SK-N-SH treated with all-trans-retinoic acid at 6 μM for 48 hours (cell line): ENCODE measurements around the gene OR2B2.

Experiments used
- ARNTL ChIP-seq: fragments of 450-650 bp; formaldehyde crosslinking; IDR thresholded peaks from 2 replicates; pipeline ENCODE4 v1.5.0; 2020; ENCODE audit warnings: low read depth, mild to moderate bottlenecking, moderate library complexity, borderline replicate concordance
- CREB5 ChIP-seq: fragments of 250-450 bp; sonication (Bioruptor Pico); IDR thresholded peaks from 2 replicates; pipeline ENCODE4 v1.5.1; 2020; ENCODE audit warnings: low read depth, mild to moderate bottlenecking, moderate library complexity
- CSDC2 ChIP-seq: fragments of 250-450 bp; sonication (Bioruptor Pico); IDR thresholded peaks from 2 replicates; pipeline ENCODE4 v1.5.0; 2020; ENCODE audit warnings: mild to moderate bottlenecking, moderate library complexity
- GLIS3 ChIP-seq: fragments of 250-450 bp; sonication (Bioruptor Pico); IDR thresholded peaks from 2 replicates; pipeline ENCODE4 v1.5.0; 2020; ENCODE audit warnings: mild to moderate bottlenecking, moderate library complexity
- OSR1 ChIP-seq: fragments of 250-450 bp; sonication (Bioruptor Pico); IDR thresholded peaks from 2 replicates; pipeline ENCODE4 v1.8.0; 2022; ENCODE audit warnings: moderate library complexity, mild to moderate bottlenecking, inconsistent platforms
- ZFP3 ChIP-seq: fragments of 250-450 bp; sonication (Bioruptor Pico); IDR thresholded peaks from 2 replicates; pipeline ENCODE4 v1.5.0; 2020; ENCODE audit warnings: mild to moderate bottlenecking, moderate library complexity
- ZFP30 ChIP-seq: fragments of 450-650 bp; formaldehyde crosslinking; IDR thresholded peaks from 2 replicates; pipeline ENCODE4 v1.5.0; 2022; ENCODE audit warnings: mild to moderate bottlenecking, moderate library complexity
- ZNF70 ChIP-seq: fragments of 450-650 bp; formaldehyde crosslinking; IDR thresholded peaks from 2 replicates; pipeline ENCODE4 v1.5.0; 2020; ENCODE audit warnings: mild to moderate bottlenecking, moderate library complexity

GRCh38 chr6:27957516-27957915 lies 45.3 kb upstream of the OR2B2 start:
- TF ChIP-seq GLIS3 (CRISPR knock-in tag), result no peak
- TF ChIP-seq ZNF70 (CRISPR knock-in tag), result no peak
- no peak for TF ChIP-seq CSDC2
- no peak for TF ChIP-seq ARNTL (CRISPR knock-in tag)
- no peak for TF ChIP-seq ZFP3 (CRISPR knock-in tag)
- TF ChIP-seq OSR1 (CRISPR knock-in tag), result no peak
- TF ChIP-seq CREB5 (CRISPR knock-in tag), result no peak
- TF ChIP-seq ZFP30 (CRISPR knock-in tag), result no peak
